B cell (primary cell): ENCODE data around the gene CPT2. TPM values are rescaled to one million over a fixed set of nuclear protein-coding genes. Genes with fewer than 3 reads are reported as not detected.
"Not testable (repeated sequence)": the region's sequence is repeated elsewhere in the genome, so short reads cannot be mapped to it uniquely, and the experiment has no call there.

Source experiments
- ATAC-seq: fragments of 200-7000 bp; cut with Tn5 transposase; one replicate; pipeline ENCODE4 v1.10.0; 2021; ENCODE audit warnings: low read depth, mild to moderate bottlenecking, moderate number of reproducible peaks, moderate library complexity
- CTCF ChIA-PET: fragments of 350-600 bp; sonication (Branson Sonifier 250); formaldehyde crosslinking; loops from one replicate; lab custom pipeline; 2021; ENCODE audit warnings: antibody characterized with exemption, inconsistent platforms; lab: Charles Lee
- POLR2A ChIA-PET: fragments of 350-600 bp; sonication (Branson Sonifier 250); formaldehyde crosslinking; loops from one replicate; lab custom pipeline; 2021; ENCODE audit warnings: antibody characterized with exemption; lab: Charles Lee
- DNase-seq: peaks from one replicate; pipeline ENCODE4 v3.0.0; 2013
- H2AFZ ChIP-seq: 2 replicates; pipeline ENCODE4 v1.6.1; 2012; ENCODE audit warnings: mild to moderate bottlenecking, low read depth, low read length; ENCODE audit not compliant: insufficient read depth, poor library complexity, severe bottlenecking
- H3K27ac ChIP-seq, 2 donors: 1 replicate in 1 of 2; 2 replicates in 1 of 2; pipeline ENCODE4 v1.5.1; 2012 to 2013; ENCODE audit warnings: low read length in 2 of 2, mild to moderate bottlenecking in 2 of 2, moderate library complexity in 1 of 2
- H3K27me3 ChIP-seq, 4 experiments: fragments of 200-600 bp in 1 of 4; sonication (generic) in 1 of 4; replicated peaks in 1 of 4; 1 replicate in 2 of 4; 2 replicates in 2 of 4; pipeline versions ENCODE4 v1.6.1 to v1.7.0; 2013 to 2016; ENCODE audit warnings: low read length in 3 of 4, mild to moderate bottlenecking in 2 of 4, mixed read lengths in 1 of 4, moderate library complexity in 1 of 4; ENCODE audit not compliant: insufficient read depth in 4 of 4, control insufficient read depth in 3 of 4; ENCODE audit errors: control extremely low read depth in 1 of 4
- H3K36me3 ChIP-seq, 2 experiments: replicated peaks in 1 of 2; 1 replicate in 1 of 2; 2 replicates in 1 of 2; pipeline versions ENCODE4 v1.6.1 to v1.7.1; 2013; ENCODE audit warnings: low read length in 1 of 2; ENCODE audit not compliant: insufficient read depth in 2 of 2, control insufficient read depth in 1 of 2; ENCODE audit errors: control extremely low read depth in 1 of 2, extremely low read depth in 1 of 2
- H3K4me1 ChIP-seq, 2 donors: fragments of 200-600 bp in 1 of 2; sonication (generic) in 1 of 2; 1 replicate in 1 of 2; 2 replicates in 1 of 2; pipeline versions ENCODE4 v1.5.1 to v1.6.1; 2013 to 2017; ENCODE audit warnings: low read length in 2 of 2; ENCODE audit not compliant: control insufficient read depth in 2 of 2, insufficient read depth in 2 of 2
- H3K4me2 ChIP-seq: replicated peaks from 2 replicates; pipeline ENCODE3; 2012; ENCODE audit warnings: mild to moderate bottlenecking, low read depth, low read length; ENCODE audit not compliant: poor library complexity, severe bottlenecking
- H3K4me3 ChIP-seq, 5 experiments: fragments of 200-600 bp in 1 of 5; sonication (generic) in 1 of 5; 1 replicate in 3 of 5; 2 replicates in 2 of 5; pipeline versions ENCODE4 v1.5.1 to v1.7.0; 2011 to 2016; ENCODE audit warnings: low read length in 4 of 5, mild to moderate bottlenecking in 4 of 5, low read depth in 2 of 5, control low read depth in 1 of 5, moderate library complexity in 1 of 5; ENCODE audit not compliant: insufficient read depth in 1 of 5; ENCODE audit errors: control extremely low read depth in 1 of 5, extremely low read depth in 1 of 5
- H3K79me2 ChIP-seq: fragments of 200-600 bp; sonication (generic); one replicate; pipeline ENCODE4 v1.6.0; 2016; ENCODE audit warnings: low read length; ENCODE audit not compliant: control insufficient read depth, insufficient read depth
- H3K9ac ChIP-seq: fragments of 200-600 bp; sonication (generic); 2 replicates; pipeline ENCODE4 v1.6.1; 2017; ENCODE audit warnings: mild to moderate bottlenecking, low read length, moderate library complexity
- H3K9me3 ChIP-seq, 3 donors: one replicate each; pipeline versions ENCODE4 v1.6.1 to v1.7.1; 2013; ENCODE audit warnings: low read length in 2 of 3; ENCODE audit not compliant: control insufficient read depth in 2 of 3, insufficient read depth in 1 of 3; ENCODE audit errors: control extremely low read depth in 1 of 3
- H4K20me1 ChIP-seq: 2 replicates; pipeline ENCODE4 v1.6.0; 2012; ENCODE audit warnings: mild to moderate bottlenecking, low read length; ENCODE audit not compliant: insufficient read depth, control insufficient read depth, poor library complexity, severe bottlenecking
- H3K27ac Mint-ChIP-seq: one replicate; pipeline ENCODE4 v1.8.0; 2021; ENCODE audit warnings: mixed read lengths
- H3K27me3 Mint-ChIP-seq: one replicate; pipeline ENCODE4 v1.8.0; 2021; ENCODE audit warnings: mixed read lengths
- H3K4me1 Mint-ChIP-seq: one replicate; pipeline ENCODE4 v1.8.0; 2021; ENCODE audit warnings: mixed read lengths
- H3K4me3 Mint-ChIP-seq: one replicate; pipeline ENCODE4 v1.8.0; 2021; ENCODE audit warnings: mixed read lengths
- H3K9me3 Mint-ChIP-seq: one replicate; pipeline ENCODE4 v1.8.0; 2022; ENCODE audit warnings: mixed read lengths; ENCODE audit not compliant: insufficient read depth
- EZH2 ChIP-seq: IDR thresholded peaks from 2 replicates; pipeline ENCODE4 v1.6.1; 2012; ENCODE audit warnings: borderline replicate concordance, low read depth, mild to moderate bottlenecking, moderate library complexity, low read length; ENCODE audit not compliant: insufficient read depth, poor library complexity, severe bottlenecking
- WGBS: methylation state at CpG from one replicate; pipeline ENCODE4 v1.1.5; 2013; ENCODE audit warnings: missing lambda C conversion rate; ENCODE audit not compliant: insufficient coverage; 5-methylcytosine and 5-hydroxymethylcytosine counted together
- intact Hi-C: fragments of 100-400 bp; cut with micrococcal nuclease; formaldehyde crosslinking; loops from one replicate; pipeline ENCODE4 v1.10.0; 2022
- polyA plus RNA-seq: library from polyadenylated mRNA; depleted of rRNA; stranded (reverse); fragments of >200 nt; gene quantifications from 2 replicates; pipeline ENCODE4 v1.2.3, GENCODE V29; 2012
- total RNA-seq, 2 donors: library from RNA; stranded (reverse); fragments of 120-200 nt in 1 of 2; gene quantifications; 1 replicate in 1 of 2; 2 replicates in 1 of 2; pipeline versions ENCODE4 v1.2.3 to v1.2.4, GENCODE V29; 2013 to 2022
- TF ChIP-seq, protein P1 (sequence below): fragments of 200-600 bp; IDR thresholded peaks from one replicate; pipeline ENCODE4 v1.8.0; 2022; ENCODE audit warnings: antibody characterized with exemption, mild to moderate bottlenecking

Gene CPT2
- total and polyA plus RNA-seq, 2 donors (not counting 1 experiment from before 2014, with no cell fraction given): 6.3 to 19.8 TPM

DNA sequence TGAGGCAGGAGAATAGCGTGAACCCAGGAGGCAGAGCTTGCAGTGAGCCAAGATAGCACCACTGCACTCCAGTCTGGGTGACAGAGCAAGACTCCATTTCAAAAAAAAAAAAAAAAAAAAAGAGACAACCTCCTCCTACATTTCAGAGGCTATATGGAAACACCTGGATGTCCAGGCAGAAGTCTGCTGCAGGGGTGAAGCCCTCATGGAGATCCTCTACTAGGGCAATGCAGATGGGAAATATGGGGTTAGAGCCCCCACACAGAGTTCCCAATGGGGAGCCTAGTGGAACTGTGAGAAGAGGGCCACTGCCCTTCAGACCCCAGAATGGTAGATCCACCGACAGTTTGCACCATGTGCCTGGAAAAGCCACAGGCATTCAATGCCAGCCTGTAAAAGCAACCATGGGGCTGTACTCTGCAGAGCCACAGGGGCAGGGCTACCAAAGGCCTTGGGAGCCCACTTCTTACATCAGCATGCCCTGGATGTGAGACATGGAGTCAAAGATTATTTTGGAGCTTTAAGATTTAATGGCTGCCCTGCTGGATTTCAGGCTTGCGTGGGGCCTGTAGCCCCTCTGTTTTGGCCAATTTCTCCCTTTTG lies 9.6 kb downstream of the CPT2 start:
- H3K4me1 Mint-ChIP-seq, POLR2A ChIA-PET, H4K20me1 ChIP-seq, DNase-seq, H3K4me2 ChIP-seq, H3K4me3 Mint-ChIP-seq, H3K4me3 ChIP-seq, H3K4me1 ChIP-seq, CTCF ChIA-PET, H2AFZ ChIP-seq, H3K27me3 Mint-ChIP-seq, H3K27ac Mint-ChIP-seq, ATAC-seq, H3K27me3 ChIP-seq, intact Hi-C loops, H3K9ac ChIP-seq, H3K27ac ChIP-seq, H3K9me3 Mint-ChIP-seq: not testable (repeated sequence)
- Histone ChIP-seq H3K79me2 (peaks cover 19% of the 10 kb centered on the region), H3K36me3 (peaks cover 6 to 92% of the 10 kb centered on the region in 2 experiments), H3K9me3 (peaks cover 1 to 25% (median 20%) of the 10 kb centered on the region in 3 donors)
- 100% methylated on average over 2 of the region's 3 CpGs for WGBS

DNA sequence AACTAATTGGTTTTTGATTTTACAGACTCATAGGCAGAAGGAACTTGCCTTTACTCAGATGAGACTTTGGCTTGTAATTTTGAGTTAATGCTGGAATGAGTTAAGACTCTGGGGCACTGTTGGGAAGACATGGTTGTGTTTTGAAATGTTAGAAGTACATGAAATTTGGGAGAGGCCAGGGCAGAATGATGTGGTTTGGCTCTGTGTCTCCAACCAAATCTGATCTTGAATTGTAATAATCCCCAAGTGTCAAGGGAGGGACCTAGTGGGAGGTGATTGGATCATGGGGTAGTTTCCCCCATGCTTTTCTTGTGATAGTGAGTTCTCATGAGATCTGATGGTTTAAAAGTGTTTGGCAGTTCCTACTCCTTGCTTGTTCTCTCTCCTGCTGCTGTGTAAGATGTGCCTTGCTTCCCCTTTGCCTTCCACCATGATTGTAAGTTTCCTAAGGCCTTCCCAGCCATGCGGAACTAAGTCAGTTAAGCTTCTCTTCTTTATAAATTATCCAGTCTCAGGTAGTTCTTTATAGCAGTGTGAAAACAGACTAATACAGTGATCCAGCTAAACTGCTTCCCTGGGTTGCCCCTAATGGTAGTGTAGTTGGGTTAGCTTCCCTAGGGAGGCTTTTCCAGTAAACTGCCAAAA lies 10.2 kb downstream of the CPT2 start:
- Mint-ChIP-seq H3K4me3 (no peak overlapping the region), H3K27ac (no peak overlapping the region)

More for the DNA sequence above, 10.2 kb downstream of the CPT2 start:
- no peak for TF ChIP-seq EZH2
- TF ChIP-seq, protein P1, sequence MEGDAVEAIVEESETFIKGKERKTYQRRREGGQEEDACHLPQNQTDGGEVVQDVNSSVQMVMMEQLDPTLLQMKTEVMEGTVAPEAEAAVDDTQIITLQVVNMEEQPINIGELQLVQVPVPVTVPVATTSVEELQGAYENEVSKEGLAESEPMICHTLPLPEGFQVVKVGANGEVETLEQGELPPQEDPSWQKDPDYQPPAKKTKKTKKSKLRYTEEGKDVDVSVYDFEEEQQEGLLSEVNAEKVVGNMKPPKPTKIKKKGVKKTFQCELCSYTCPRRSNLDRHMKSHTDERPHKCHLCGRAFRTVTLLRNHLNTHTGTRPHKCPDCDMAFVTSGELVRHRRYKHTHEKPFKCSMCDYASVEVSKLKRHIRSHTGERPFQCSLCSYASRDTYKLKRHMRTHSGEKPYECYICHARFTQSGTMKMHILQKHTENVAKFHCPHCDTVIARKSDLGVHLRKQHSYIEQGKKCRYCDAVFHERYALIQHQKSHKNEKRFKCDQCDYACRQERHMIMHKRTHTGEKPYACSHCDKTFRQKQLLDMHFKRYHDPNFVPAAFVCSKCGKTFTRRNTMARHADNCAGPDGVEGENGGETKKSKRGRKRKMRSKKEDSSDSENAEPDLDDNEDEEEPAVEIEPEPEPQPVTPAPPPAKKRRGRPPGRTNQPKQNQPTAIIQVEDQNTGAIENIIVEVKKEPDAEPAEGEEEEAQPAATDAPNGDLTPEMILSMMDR: no peak
- Histone ChIP-seq H3K9me3 (peaks cover 1 to 25% (median 20%) of the 10 kb centered on the region in 3 donors), H3K27ac (no peak overlapping the region), H3K79me2 (peaks cover 19% of the 10 kb centered on the region), H3K4me2 (no peak overlapping the region), H2AFZ (no peak overlapping the region), H3K9ac (no peak overlapping the region), H3K27me3 (no peaks in the 10 kb centered on the region), H3K4me1 (no peaks in the 10 kb centered on the region), H4K20me1 (no peaks in the 10 kb centered on the region), H3K4me3 (no peak overlapping the region), H3K36me3 (peaks cover 6 to 87% of the 10 kb centered on the region in 2 experiments)
- intact Hi-C loops: no loop called here
- H3K27me3 Mint-ChIP-seq: no peaks in the 10 kb centered on the region
- ChIA-PET POLR2A (no interaction called here), CTCF (no interaction called here)
- peaks cover 5% of the 10 kb centered on the region for H3K9me3 Mint-ChIP-seq
- no CpG with 5 or more reads among the region's 1 CpG for WGBS
- H3K4me1 Mint-ChIP-seq: no peaks in the 10 kb centered on the region
- ATAC-seq: no peak
- DNase-seq: no peak
